Measurements from ENCODE around the gene ADAMTS3.

ADAMTS3 gene

GRCh38 chr4:72568959-72569718, at the start of gene ADAMTS3:
ADAMTS3 (minus strand) TSS chr4:72569221; CDS start chr4:72568762, 459 bp downstream.
- Histone ChIP-seq H3K4me3 (ENCODE audit: low read depth, low read length) (peak within 1 kb of the TSS; percentile 73), H3K27me3 (replicated peaks) (no peaks in the 10 kb centered on the region), H3K36me3 (replicated peaks) (no peaks in the 10 kb centered on the region), H3K27ac (peak within 1 kb of the TSS; percentile 23)
- in situ Hi-C loops (cut with HindIII; ENCODE audit: low pct_ligation_motif_present, low sequenced_read_pairs), result no loop called here
- TF ChIP-seq CTCF (IDR thresholded peaks at IDR 0.05; ENCODE audit: low read depth, low read length, missing control alignments), result no peak
- DNase-seq, result no peak

- Histone ChIP-seq H3K27me3 (replicated peaks) (no peaks in the 10 kb centered on the region), H3K36me3 (replicated peaks) (no peaks in the 10 kb centered on the region), H3K27ac (no peak overlapping the region), H3K4me3 (ENCODE audit: low read depth, low read length) (no peak overlapping the region)
- DNase-seq, result no peak
- in situ Hi-C loops (cut with HindIII; ENCODE audit: low pct_ligation_motif_present, low sequenced_read_pairs), result no loop called here
- no peak for TF ChIP-seq CTCF (IDR thresholded peaks at IDR 0.05; ENCODE audit: low read depth, low read length, missing control alignments)
Observed at GRCh38 chr4:72613959-72614358, 44.9 kb upstream of the ADAMTS3 start.

GRCh38 chr4:72606751-72607150, 37.7 kb upstream of the ADAMTS3 start:
- no peak for TF ChIP-seq CTCF (IDR thresholded peaks at IDR 0.05; ENCODE audit: low read depth, low read length, missing control alignments)
- no peak overlapping the region for H3K4me3 ChIP-seq (ENCODE audit: low read depth, low read length)
- in situ Hi-C loops (cut with HindIII; ENCODE audit: low pct_ligation_motif_present, low sequenced_read_pairs), result no loop called here
- no peak overlapping the region for H3K27ac ChIP-seq
- DNase-seq, result no peak
- no peaks in the 10 kb centered on the region for H3K36me3 ChIP-seq (replicated peaks)
- no peaks in the 10 kb centered on the region for H3K27me3 ChIP-seq (replicated peaks)

- Histone ChIP-seq H3K36me3 (replicated peaks) (no peaks in the 10 kb centered on the region), H3K27ac (no peak overlapping the region), H3K4me3 (ENCODE audit: low read depth, low read length) (no peak overlapping the region), H3K27me3 (replicated peaks) (no peaks in the 10 kb centered on the region)
- peak; percentile 61 for DNase-seq
- in situ Hi-C loops (cut with HindIII; ENCODE audit: low pct_ligation_motif_present, low sequenced_read_pairs), result no loop called here
- no peak for TF ChIP-seq CTCF (IDR thresholded peaks at IDR 0.05; ENCODE audit: low read depth, low read length, missing control alignments)
Observed at GRCh38 chr4:72604324-72604723, 35.3 kb upstream of the ADAMTS3 start.

- TF ChIP-seq CTCF (IDR thresholded peaks at IDR 0.05; ENCODE audit: low read depth, low read length, missing control alignments), result no peak
- DNase-seq, result no peak
- Histone ChIP-seq H3K27me3 (replicated peaks) (no peaks in the 10 kb centered on the region), H3K4me3 (ENCODE audit: low read depth, low read length) (no peak overlapping the region), H3K36me3 (replicated peaks) (no peaks in the 10 kb centered on the region), H3K27ac (no peak overlapping the region)
- in situ Hi-C loops (cut with HindIII; ENCODE audit: low pct_ligation_motif_present, low sequenced_read_pairs), result no loop called here
Observed at GRCh38 chr4:72602396-72603376, 33.7 kb upstream of the ADAMTS3 start.
